ENCODE measurements around the gene TTC24.
A peak's percentile ranks its signal among the peaks of the same experiment; 100 is the strongest.

The TTC24 gene

GRCh38 chr1:156571261-156571852 lies 8.2 kb upstream of the TTC24 start:
- peak overlapping the region; percentile 84 for H3K4me3 ChIP-seq (ENCODE audit: low read depth, low read length)
- no peak for DNase-seq
- H3K27me3 ChIP-seq = no peaks in the 10 kb centered on the region

GRCh38 chr1:156571919-156572662 lies 7.4 kb upstream of the TTC24 start, which contains the start of gene IQGAP3:
Gene IQGAP3 (minus strand): TSS chr1:156572565. CDS start chr1:156572529, 36 bp downstream.
- Histone ChIP-seq H3K9me3 (no peaks in the 10 kb centered on the region), H3K27me3 (no peaks in the 10 kb centered on the region), H3K36me3 (0 out of 2 replicates have a peak, but pooled peaks cover 3% of the 10 kb centered on the region), H3K4me1 (no peaks in the 10 kb centered on the region; the same call in none of the 2 replicates), H3K4me3 (ENCODE audit: low read depth, low read length) (peak within 1 kb of the TSS; percentile 84)
- peak; percentile 88 for DNase-seq
- TF ChIP-seq CTCF (IDR thresholded peaks at IDR 0.05; ENCODE audit: low read depth, low read length) = no peak

More at GRCh38 chr1:156571261-156571852, 8.2 kb upstream of the TTC24 start:
- Histone ChIP-seq H3K4me1 (no peaks in the 10 kb centered on the region; the same call in none of the 2 replicates), H3K9me3 (no peaks in the 10 kb centered on the region), H3K36me3 (0 out of 2 replicates have a peak, but pooled peaks cover 3% of the 10 kb centered on the region)
- TF ChIP-seq CTCF (IDR thresholded peaks at IDR 0.05; ENCODE audit: low read depth, low read length) = no peak

GRCh38 chr1:156572663-156573018 lies 6.9 kb upstream of the TTC24 start:
- no peaks in the 10 kb centered on the region; the same call in none of the 2 replicates for H3K4me1 ChIP-seq
- no peak for TF ChIP-seq CTCF (IDR thresholded peaks at IDR 0.05; ENCODE audit: low read depth, low read length)
- H3K27me3 ChIP-seq = no peaks in the 10 kb centered on the region
- peak overlapping the region; percentile 84 for H3K4me3 ChIP-seq (ENCODE audit: low read depth, low read length)
- no peaks in the 10 kb centered on the region for H3K9me3 ChIP-seq
- no peak for DNase-seq
- H3K36me3 ChIP-seq = 0 out of 2 replicates have a peak, but pooled peaks cover 3% of the 10 kb centered on the region

- no peak overlapping the region for H3K4me3 ChIP-seq (ENCODE audit: low read depth, low read length)
- H3K4me1 ChIP-seq = no peaks in the 10 kb centered on the region; the same call in none of the 2 replicates
- H3K36me3 ChIP-seq = 0 out of 2 replicates have a peak, but pooled peaks cover 3% of the 10 kb centered on the region
Observed at GRCh38 chr1:156574039-156574633, 5.4 kb upstream of the TTC24 start.

GRCh38 chr1:156577550-156577949 lies 2.0 kb upstream of the TTC24 start:
- no peak for DNase-seq
- peaks cover 4% of the 10 kb centered on the region for H3K4me1 ChIP-seq
- no peak overlapping the region for H3K4me3 ChIP-seq (ENCODE audit: low read depth, low read length)
- H3K36me3 ChIP-seq = no peaks in the 10 kb centered on the region
- no peaks in the 10 kb centered on the region for H3K27me3 ChIP-seq
- no peaks in the 10 kb centered on the region for H3K9me3 ChIP-seq
- no peak for TF ChIP-seq CTCF (IDR thresholded peaks at IDR 0.05; ENCODE audit: low read depth, low read length)

More at GRCh38 chr1:156574039-156574633, 5.4 kb upstream of the TTC24 start:
- Histone ChIP-seq H3K9me3 (no peaks in the 10 kb centered on the region), H3K27me3 (no peaks in the 10 kb centered on the region)
- TF ChIP-seq CTCF (IDR thresholded peaks at IDR 0.05; ENCODE audit: low read depth, low read length) = no peak
- no peak for DNase-seq

All from BE2C (cell line).